Measurements from ENCODE around the gene KLHL29. TPM values are rescaled to one million over a fixed set of nuclear protein-coding genes. Genes with fewer than 3 reads are reported as not detected.
A peak's percentile ranks its signal among the peaks of the same experiment; 100 is the strongest.

Gene KLHL29
- total RNA-seq, 4 donors from 2014 or later = 39.6 to 52.0 (median 40.4) TPM

- TF ChIP-seq EP300 (IDR thresholded peaks at IDR 0.05) (no peak), CTCF (IDR thresholded peaks at IDR 0.05) (no peak), POLR2A (IDR thresholded peaks at IDR 0.05) (no peak)
- no peak for DNase-seq (ENCODE audit: low spot score in 2 of 2)
- H3K27ac ChIP-seq = peak overlapping the region in 2 of 4 donors; percentile 76 to 93
- H3K36me3 ChIP-seq = no peaks in the 10 kb centered on the region
- no peaks in the 10 kb centered on the region for H3K27me3 ChIP-seq
- H3K9me3 ChIP-seq = no peaks in the 10 kb centered on the region
- 73 to 75% methylated on average over 10 of the region's 10 CpGs for WGBS, 2 donors
- peaks cover 0 to 89% (median 33%) of the 10 kb centered on the region in 4 donors for H3K4me1 ChIP-seq
- no peak overlapping the region for H3K4me3 ChIP-seq
These were observed 158.3 kb downstream of the KLHL29 start for GRCh38 chr2:23543302-23543701.

GRCh38 chr2:23543728-23544127 lies 158.7 kb downstream of the KLHL29 start:
- no peak for DNase-seq (ENCODE audit: low spot score in 2 of 2)
- Histone ChIP-seq H3K4me3 (no peak overlapping the region), H3K36me3 (no peaks in the 10 kb centered on the region), H3K27ac (peak overlapping the region in 2 of 4 donors; percentile 53 to 93), H3K4me1 (peaks cover 0 to 91% (median 36%) of the 10 kb centered on the region in 4 donors), H3K27me3 (no peaks in the 10 kb centered on the region), H3K9me3 (no peaks in the 10 kb centered on the region)
- 69 to 76% methylated on average over 9 of the region's 9 CpGs for WGBS, 2 donors
- TF ChIP-seq POLR2A (IDR thresholded peaks at IDR 0.05) (no peak), CTCF (IDR thresholded peaks at IDR 0.05) (no peak), EP300 (IDR thresholded peaks at IDR 0.05) (no peak)

- 65 to 69% methylated on average over 10 of the region's 10 CpGs for WGBS, 2 donors
- TF ChIP-seq CTCF (IDR thresholded peaks at IDR 0.05) (no peak), EP300 (IDR thresholded peaks at IDR 0.05) (no peak), POLR2A (IDR thresholded peaks at IDR 0.05) (no peak)
- no peak for DNase-seq (ENCODE audit: low spot score in 2 of 2)
- Histone ChIP-seq H3K9me3 (no peaks in the 10 kb centered on the region), H3K27ac (peak overlapping the region in 3 of 4 donors; percentile 46 to 93 (median 53)), H3K27me3 (no peaks in the 10 kb centered on the region), H3K4me3 (no peak overlapping the region), H3K4me1 (peaks cover 5 to 94% (median 43%) of the 10 kb centered on the region in 4 donors), H3K36me3 (no peaks in the 10 kb centered on the region)
These were observed 159.8 kb downstream of the KLHL29 start for GRCh38 chr2:23544589-23545295.

GRCh38 chr2:23545396-23545795 lies 160.4 kb downstream of the KLHL29 start:
- TF ChIP-seq EP300 (IDR thresholded peaks at IDR 0.05) (no peak), CTCF (IDR thresholded peaks at IDR 0.05) (no peak), POLR2A (IDR thresholded peaks at IDR 0.05) (no peak)
- whole genome bisulfite sequencing, 2 donors = 41 to 43% methylated on average over 11 of the region's 11 CpGs
- Histone ChIP-seq H3K27me3 (no peaks in the 10 kb centered on the region), H3K27ac (peak overlapping the region; percentile 32 to 93 (median 50)), H3K4me1 (peaks cover 5 to 94% (median 49%) of the 10 kb centered on the region in 4 donors), H3K4me3 (no peak overlapping the region), H3K9me3 (no peaks in the 10 kb centered on the region), H3K36me3 (no peaks in the 10 kb centered on the region)
- DNase-seq (ENCODE audit: low spot score in 2 of 2) = no peak

GRCh38 chr2:23545811-23546210 lies 160.8 kb downstream of the KLHL29 start:
- no peak for TF ChIP-seq EP300 (IDR thresholded peaks at IDR 0.05)
- no peak for TF ChIP-seq CTCF (IDR thresholded peaks at IDR 0.05)
- TF ChIP-seq POLR2A (IDR thresholded peaks at IDR 0.05) = no peak
- Histone ChIP-seq H3K9me3 (no peaks in the 10 kb centered on the region), H3K27ac (peak overlapping the region; percentile 32 to 93 (median 50)), H3K4me3 (no peak overlapping the region), H3K27me3 (no peaks in the 10 kb centered on the region), H3K36me3 (no peaks in the 10 kb centered on the region), H3K4me1 (peaks cover 5 to 94% (median 48%) of the 10 kb centered on the region in 4 donors)
- DNase-seq (ENCODE audit: low spot score in 2 of 2) = no peak
- WGBS, 2 donors = 41 to 56% methylated on average over 3 of the region's 3 CpGs

All from tibial nerve (tissue), 4 donors.